HG03460 (cell line): ENCODE data around the gene RAB36.

Experiments
- ATAC-seq: cut with Tn5 transposase; IDR thresholded peaks from one replicate; pipeline ENCODE4 v1.9.1; 2021; ENCODE audit not compliant: unreplicated experiment

RAB36 gene

GRCh38 chr22:23137468-23137867, 7.8 kb upstream of the RAB36 start:
- no peak for ATAC-seq

- peak; percentile 35 for ATAC-seq
Measured at GRCh38 chr22:23137905-23138561, 7.2 kb upstream of the RAB36 start.

GRCh38 chr22:23138584-23139435, 6.5 kb upstream of the RAB36 start:
- ATAC-seq, result no peak

- no peak for ATAC-seq
Measured at GRCh38 chr22:23140385-23140784, 4.9 kb upstream of the RAB36 start.

- ATAC-seq, result no peak
Measured at GRCh38 chr22:23142546-23143105, 2.7 kb upstream of the RAB36 start.

- no peak for ATAC-seq
Measured at GRCh38 chr22:23143119-23143518, 2.2 kb upstream of the RAB36 start.

GRCh38 chr22:23144432-23144831, 845 bp upstream of the RAB36 start:
- no peak for ATAC-seq

- ATAC-seq, result no peak
Measured at GRCh38 chr22:23145878-23146470, 697 bp downstream of the RAB36 start.

GRCh38 chr22:23146478-23147205, 1.4 kb downstream of the RAB36 start:
- ATAC-seq, result no peak

GRCh38 chr22:23147617-23148387, 2.5 kb downstream of the RAB36 start:
- no peak for ATAC-seq

- ATAC-seq, result no peak
Measured at GRCh38 chr22:23149743-23150238, 4.5 kb downstream of the RAB36 start.

GRCh38 chr22:23150762-23151161, 5.5 kb downstream of the RAB36 start:
- ATAC-seq, result no peak

- no peak for ATAC-seq
Measured at GRCh38 chr22:23151827-23152226, 6.5 kb downstream of the RAB36 start.

GRCh38 chr22:23152238-23153114, 7.2 kb downstream of the RAB36 start:
- ATAC-seq, result no peak

- ATAC-seq, result no peak
Measured at GRCh38 chr22:23153994-23154393, 8.7 kb downstream of the RAB36 start.

- no peak for ATAC-seq
Measured at GRCh38 chr22:23154461-23154860, 9.2 kb downstream of the RAB36 start.

GRCh38 chr22:23155143-23155542, 9.9 kb downstream of the RAB36 start:
- no peak for ATAC-seq

- no peak for ATAC-seq
Measured at GRCh38 chr22:23155831-23156230, 10.6 kb downstream of the RAB36 start.

GRCh38 chr22:23156286-23156685, 11.0 kb downstream of the RAB36 start:
- ATAC-seq, result no peak
